IPS-18c (cell line): Measurements from ENCODE around the gene GLRX2.
"Not testable (repeated sequence)": the region's sequence is repeated elsewhere in the genome, so short reads cannot be mapped to it uniquely, and the experiment has no call there.

Source experiments
- H3K4me3 ChIP-seq: 2 replicates; pipeline ENCODE4 v1.7.0; 2013; ENCODE audit warnings: low read depth, mild to moderate bottlenecking, low read length, moderate library complexity; ENCODE audit not compliant: insufficient read depth
- H3K9me3 ChIP-seq: one replicate; pipeline ENCODE4 v1.6.1; 2013; ENCODE audit warnings: mild to moderate bottlenecking, low read length, moderate library complexity; ENCODE audit not compliant: control insufficient read depth, insufficient read depth

Gene GLRX2, protein sequence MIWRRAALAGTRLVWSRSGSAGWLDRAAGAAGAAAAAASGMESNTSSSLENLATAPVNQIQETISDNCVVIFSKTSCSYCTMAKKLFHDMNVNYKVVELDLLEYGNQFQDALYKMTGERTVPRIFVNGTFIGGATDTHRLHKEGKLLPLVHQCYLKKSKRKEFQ

DNA sequence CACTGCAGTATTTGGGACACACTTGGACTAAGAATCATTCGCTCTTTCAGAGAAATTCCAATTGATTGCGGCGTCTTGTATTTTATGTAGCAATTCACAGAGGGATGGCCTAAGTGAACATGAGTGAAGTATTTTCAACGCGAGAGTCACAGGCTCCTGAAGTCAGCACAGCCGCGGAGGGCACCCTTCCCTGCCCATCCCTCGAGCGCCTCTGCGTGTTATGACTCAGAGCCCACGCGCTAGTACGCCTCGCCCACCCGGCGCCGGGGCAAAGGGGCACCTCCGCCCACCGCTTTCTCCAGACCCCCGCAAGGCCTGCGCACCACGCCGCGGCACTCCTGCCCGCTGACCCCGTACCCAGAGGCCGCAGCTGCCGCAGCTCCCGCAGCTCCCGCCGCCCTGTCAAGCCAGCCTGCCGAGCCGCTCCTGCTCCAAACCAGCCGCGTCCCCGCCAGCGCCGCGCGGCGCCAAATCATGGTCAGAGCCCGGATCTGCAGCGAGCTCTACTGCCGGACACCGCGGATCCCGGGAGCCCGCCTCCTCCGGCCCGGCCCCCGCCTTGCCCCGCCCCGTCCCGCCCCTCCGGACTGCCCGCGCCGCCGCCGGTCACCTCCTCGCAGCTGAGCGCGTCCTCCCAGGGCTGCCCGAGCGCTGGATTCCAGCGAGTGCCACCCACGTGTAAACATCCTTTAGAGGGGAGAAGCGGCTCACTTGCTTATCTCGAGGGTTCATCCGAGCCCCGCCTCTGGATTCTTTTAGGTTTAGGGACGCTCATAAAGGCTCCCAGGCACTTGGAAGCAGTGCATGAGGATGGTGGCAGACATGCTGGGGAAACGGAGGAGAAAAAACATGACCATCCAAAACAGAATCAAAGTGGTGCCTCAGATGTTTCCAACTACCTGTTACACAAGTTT lies at the start of gene GLRX2:
Gene GLRX2 (minus strand): TSS at position 508 of the 914 bp plus-strand sequence. CDS start 32 bp downstream, at position 476.
- peak within 1 kb of the TSS; percentile 79 for H3K4me3 ChIP-seq
- no peaks in the 10 kb centered on the region for H3K9me3 ChIP-seq

DNA sequence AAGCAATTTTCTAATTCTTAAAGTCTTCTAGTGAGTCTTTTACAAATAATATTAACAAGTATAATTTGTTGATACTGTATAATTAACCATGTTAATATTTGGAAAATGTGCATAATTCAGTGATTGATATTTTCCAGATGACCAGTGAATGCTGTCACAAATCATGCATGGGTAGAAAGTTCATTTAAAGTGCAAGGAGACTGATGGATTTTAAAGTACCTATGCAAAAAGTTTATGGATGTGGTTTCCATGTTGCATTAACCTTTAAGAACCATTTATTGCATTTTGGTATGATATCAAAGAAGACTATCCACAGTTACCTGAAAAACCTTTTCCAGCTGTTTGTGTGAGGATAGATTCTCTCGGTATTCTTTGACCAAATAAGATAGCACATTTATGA lies 39.8 kb upstream of the GLRX2 start:
- no peaks in the 10 kb centered on the region for H3K9me3 ChIP-seq

DNA sequence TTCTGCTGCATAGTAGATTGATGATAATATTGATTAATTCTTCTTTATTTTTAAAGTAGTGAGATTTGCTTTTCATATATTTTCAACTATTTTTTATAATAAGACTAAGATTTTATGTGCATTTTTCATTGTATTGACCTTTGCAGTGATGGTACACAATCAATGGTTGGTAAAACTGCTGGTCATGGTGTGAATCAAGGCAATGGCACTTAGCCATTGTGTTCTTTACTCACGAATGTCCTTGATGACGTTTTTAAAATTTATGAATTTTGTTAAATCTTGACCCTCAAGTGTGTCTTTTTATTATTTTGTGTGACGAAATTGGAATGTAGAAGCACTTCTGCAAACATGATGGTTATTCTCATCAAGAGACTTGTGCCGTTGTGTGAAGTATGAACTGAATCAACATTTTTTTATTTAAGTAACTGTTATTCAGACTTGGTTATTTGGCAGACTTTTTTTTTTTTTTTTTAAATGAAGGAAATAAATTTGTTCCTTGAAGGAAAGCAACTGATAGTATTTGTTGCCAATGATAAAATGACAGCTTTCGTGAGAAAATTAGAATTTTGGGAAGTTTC lies 39.2 kb upstream of the GLRX2 start:
- Histone ChIP-seq H3K4me3 (no peak overlapping the region), H3K9me3 (no peaks in the 10 kb centered on the region)

More for the DNA sequence above, 39.8 kb upstream of the GLRX2 start:
- no peak overlapping the region for H3K4me3 ChIP-seq

DNA sequence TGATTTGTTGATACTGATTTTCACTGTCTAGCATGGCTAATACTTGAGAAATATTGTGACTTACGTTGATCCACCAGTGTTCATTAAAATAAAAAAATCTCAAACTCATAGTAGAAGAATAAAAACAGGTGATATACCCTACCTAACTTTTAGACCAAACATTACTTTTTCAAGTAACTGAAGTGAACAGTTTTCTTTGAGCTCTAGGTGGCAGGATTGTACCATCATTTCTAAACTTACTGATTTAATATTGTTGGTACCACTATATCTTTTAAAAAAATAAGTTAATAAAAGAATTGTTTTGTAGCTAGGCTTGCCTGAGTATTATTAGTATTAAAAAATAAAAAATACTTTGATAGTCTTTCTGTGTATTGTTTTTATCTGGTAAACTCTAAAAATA lies 38.1 kb upstream of the GLRX2 start:
- H3K9me3 ChIP-seq, result no peaks in the 10 kb centered on the region
- H3K4me3 ChIP-seq, result no peak overlapping the region

DNA sequence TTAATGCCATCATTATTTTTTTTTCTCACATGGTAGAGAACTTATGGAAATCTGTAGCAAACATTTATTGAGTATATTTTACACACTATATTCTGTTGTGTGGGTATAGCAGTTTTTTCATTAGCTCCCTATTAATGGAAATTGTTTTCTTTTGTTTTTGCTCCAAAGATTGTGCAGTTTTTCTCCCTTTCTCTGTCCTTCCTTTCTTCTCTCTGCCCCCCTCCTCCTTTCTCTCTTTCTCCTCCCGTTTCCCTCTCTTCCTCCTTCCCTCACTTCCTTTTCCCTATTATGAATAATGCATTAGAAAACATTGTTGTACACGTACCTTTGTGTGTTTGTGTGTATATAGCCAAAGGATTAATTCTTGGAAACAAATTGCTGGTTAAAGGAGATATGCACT lies 37.2 kb upstream of the GLRX2 start:
- no peaks in the 10 kb centered on the region for H3K9me3 ChIP-seq
- H3K4me3 ChIP-seq, result no peak overlapping the region

DNA sequence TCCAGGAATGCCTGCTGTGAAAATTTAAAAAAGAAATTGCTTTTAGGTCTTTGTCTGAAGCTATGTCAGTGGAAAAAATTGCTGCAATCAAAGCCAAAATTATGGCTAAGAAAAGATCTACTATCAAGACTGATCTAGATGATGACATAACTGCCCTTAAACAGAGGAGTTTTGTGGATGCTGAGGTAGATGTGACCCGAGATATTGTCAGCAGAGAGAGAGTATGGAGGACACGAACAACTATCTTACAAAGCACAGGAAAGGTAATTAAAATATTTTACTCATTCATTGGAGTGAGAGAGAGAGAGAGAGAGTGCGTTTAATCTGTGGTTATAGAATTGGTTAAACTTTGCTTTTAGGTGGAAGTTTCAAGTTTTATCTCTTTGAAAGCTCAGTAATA lies 36.6 kb upstream of the GLRX2 start:
- Histone ChIP-seq H3K4me3 (no peak overlapping the region), H3K9me3 (no peaks in the 10 kb centered on the region)

DNA sequence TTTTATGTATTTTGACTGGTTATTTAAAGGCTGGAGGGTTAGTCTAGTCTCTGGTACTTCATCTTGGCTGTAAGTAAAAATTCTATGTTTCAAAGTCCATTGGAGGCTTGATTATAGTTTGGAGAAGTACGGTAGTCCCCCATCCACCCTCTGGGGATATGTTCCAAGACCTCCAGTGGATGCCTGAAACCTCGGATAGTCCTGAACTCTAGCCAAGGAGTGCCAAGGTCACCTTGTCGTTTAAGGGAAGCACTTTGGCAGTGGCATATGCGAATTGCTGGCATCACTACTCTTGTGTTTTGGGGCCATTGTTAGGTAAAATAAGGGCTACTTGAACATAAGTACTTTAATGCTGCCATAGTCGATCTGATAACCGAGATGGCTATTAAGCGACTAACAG lies 35.0 kb upstream of the GLRX2 start:
- Histone ChIP-seq H3K9me3 (no peaks in the 10 kb centered on the region), H3K4me3 (no peak overlapping the region)

DNA sequence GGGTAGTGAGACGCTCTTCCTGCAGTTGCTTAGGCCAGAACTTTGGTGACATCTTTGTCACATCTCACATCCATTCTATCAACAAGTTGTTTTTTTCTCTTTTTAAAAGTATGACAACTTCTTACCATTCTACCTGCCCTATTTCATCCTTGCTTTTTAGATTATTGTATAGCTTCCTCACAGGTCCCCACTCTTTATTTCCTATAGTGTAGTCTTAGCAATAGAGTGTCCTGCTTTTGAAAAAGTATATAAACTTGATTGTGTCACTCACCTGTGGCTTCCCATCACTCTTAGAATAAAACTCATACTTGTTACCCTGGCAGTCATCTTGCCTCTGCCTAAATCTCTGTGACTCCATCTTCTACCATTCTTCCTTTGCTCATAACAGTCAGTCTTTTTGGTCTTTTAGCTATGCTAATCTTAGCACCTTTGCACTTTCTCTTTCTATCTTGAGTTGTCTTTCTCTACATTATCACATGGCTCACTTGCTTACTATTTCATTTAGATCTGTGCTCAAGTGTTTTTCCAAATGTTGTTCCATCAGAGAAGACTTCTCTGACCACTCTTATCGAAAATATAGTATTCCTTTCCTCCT lies 26.1 kb upstream of the GLRX2 start:
- Histone ChIP-seq H3K9me3 (no peaks in the 10 kb centered on the region), H3K4me3 (no peak overlapping the region)

DNA sequence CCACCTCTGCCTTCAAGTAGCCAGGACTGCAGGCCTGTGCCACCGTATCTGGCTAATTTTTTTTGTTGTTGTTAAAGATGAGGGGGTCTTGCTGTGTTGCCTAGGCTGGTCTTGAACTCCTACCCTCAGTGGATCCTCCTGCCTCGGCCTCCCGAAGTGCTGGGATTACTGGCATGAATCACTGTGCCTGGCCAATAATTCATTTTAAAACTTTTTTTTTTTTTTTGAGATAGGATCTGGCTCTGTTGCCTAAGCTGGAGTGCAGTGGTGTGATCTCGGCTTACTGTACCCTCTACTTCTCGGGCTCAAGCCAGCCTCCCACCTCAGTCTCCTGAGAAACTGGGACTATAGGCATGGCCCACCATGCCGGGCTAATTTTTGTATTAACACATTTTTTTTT lies 20.2 kb upstream of the GLRX2 start:
- Histone ChIP-seq H3K9me3 (no peaks in the 10 kb centered on the region), H3K4me3 (no peak overlapping the region)

DNA sequence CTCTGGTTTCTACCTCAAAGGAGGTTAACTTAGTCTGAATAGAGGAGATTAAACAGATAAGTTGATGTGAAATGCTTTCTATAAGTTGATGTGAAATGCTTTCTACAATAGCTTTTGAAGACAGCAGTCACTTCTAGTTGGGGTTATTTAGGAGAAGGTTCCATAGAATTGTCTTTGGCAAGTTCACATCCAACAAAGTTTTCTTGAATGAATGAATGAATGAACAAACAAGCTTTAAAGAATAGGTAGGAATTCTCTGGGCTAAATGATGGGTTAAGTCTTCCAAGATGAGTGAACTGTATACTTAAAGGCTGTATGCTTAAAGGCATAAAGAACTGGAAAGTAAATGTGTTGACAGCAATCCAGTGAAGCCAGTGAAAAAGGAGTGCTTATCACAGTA lies 18.5 kb upstream of the GLRX2 start:
- no peak overlapping the region for H3K4me3 ChIP-seq
- no peaks in the 10 kb centered on the region for H3K9me3 ChIP-seq

DNA sequence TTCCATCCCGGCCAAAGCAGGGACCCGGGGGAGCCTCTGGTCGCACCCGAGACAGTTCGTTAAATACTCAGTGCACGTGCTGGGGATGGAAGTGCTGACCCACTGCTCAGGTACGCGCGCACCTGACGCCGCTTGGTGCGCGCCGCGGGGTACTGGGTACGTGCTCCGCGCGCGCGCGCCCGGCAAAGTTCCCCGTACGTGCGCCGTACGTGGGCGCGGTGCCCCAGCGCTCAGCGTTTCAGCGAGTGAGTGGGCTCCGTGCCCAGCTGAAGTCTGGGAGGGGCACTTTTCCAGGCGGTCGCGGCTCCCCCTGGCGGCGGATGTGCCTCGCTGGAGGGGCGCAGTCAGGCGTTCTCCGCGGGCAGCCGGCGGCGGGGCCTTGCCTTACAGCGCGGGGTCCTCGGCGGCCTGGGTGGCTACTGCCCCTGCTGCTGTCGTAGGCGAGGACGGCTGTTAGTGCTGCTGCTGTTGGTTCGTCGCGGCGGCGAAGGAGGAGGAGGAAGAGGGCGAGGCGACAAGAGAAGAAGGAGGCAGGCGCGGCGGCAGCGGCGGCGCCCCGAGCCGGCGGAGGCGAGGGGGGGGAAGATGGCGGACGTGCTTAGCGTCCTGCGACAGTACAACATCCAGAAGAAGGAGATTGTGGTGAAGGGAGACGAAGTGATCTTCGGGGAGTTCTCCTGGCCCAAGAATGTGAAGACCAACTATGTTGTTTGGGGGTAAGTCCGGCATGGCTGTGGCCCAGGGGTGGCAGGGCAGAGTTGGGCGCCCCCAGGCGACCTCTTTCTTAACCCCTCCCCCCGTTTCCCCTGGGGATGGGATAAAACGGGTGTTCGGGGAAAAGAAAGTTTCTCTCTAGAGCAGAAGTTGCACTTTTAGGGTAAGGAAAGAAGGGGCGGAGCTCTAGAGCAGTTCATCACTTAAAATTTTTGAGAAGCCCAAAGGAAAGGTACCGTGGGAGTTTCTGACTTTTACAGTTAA lies 16.7 kb upstream of the GLRX2 start, which contains the start of gene CDC73:
Gene CDC73 (plus strand): TSS at position 416 of the 978 bp plus-strand sequence. CDS start 170 bp downstream, at position 586.
- Histone ChIP-seq H3K9me3 (no peaks in the 10 kb centered on the region), H3K4me3 (peak within 1 kb of the TSS; percentile 99)

DNA sequence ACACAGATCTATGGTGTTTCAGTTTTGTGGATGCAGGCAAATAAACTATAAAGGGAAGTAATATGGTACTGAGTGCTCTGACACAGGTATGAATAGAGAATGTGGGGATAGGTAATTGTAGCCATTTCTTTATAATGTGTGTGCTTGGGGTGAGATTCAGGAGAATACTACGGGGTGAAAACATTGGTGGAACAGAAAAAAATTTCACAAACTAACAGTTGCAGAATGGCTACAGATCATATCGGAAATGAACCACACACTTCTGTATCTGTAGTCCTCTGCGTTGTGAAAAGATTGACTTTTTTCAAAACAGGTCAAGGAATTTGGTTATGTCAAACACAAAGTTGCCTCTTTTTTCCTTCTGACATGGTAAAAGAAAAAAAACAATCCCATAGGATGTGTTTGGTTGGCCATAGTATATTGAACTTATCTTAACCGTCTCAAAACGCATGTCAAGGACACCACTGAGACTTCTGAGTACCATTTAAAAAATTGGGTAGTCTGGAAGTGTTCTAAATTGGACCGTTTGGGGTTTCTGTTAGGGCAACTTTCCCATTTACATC lies 15.5 kb upstream of the GLRX2 start:
- Histone ChIP-seq H3K9me3 (peaks cover 2% of the 10 kb centered on the region), H3K4me3 (no peak overlapping the region)

DNA sequence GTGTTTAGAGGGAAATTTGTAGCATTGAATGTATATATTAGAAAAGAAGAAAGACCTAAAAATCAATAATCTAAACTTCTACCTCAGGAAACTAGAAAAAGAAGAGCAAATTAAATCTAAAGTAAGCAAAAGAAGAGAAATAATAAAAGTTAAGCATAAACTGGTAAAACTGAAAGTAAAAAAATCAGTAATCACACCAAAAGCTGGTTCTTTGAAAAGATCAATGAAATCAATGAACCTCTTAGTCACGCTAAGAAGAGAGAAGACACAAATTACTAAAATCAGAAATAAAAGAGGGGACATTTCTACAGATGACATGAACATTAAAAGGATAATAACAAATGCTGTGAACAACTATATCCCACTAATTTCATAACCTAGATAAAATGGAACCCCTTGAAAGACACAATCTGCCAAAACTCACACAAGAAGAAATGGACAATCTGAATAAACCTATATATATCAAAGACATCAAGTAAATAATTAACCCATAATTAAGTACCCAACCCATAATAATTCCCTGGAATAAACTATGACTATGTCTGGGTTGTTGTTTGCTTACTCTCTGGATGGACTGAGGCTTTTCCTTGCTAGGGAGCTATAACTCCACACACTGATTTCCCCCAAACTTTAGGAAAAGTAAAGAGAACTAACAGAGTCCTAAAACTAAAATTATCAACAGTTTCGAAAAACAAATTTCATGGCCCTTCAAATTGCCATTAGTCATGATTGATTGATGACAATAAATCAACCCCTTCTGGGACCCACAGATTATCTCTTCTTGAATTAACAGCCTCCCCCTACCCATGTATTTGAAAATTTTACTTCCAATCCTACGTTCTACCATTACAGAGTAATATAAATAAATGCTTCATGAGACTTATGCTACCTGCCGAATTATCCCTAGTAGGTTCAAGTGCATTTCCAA lies 13.9 kb upstream of the GLRX2 start:
- no peak overlapping the region for H3K4me3 ChIP-seq
- peaks cover 2% of the 10 kb centered on the region for H3K9me3 ChIP-seq

DNA sequence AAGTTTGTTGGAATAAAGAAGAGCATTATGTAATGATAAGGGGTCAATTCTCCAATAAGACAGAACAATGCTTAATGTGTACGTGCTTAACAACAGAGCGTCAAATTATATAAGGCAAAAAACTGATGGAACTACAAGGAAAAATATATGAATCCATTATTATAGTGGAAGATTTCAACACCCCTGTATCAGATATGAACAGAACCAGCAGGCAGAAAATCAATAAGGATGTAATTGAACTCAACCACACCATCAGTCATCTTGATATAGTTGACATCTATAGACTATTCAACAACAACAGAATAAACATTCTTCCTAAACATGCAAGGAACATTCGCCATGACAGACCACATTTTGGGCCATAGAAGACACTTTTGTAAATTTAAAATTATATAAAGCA lies 13.0 kb upstream of the GLRX2 start:
- peaks cover 2% of the 10 kb centered on the region for H3K9me3 ChIP-seq

DNA sequence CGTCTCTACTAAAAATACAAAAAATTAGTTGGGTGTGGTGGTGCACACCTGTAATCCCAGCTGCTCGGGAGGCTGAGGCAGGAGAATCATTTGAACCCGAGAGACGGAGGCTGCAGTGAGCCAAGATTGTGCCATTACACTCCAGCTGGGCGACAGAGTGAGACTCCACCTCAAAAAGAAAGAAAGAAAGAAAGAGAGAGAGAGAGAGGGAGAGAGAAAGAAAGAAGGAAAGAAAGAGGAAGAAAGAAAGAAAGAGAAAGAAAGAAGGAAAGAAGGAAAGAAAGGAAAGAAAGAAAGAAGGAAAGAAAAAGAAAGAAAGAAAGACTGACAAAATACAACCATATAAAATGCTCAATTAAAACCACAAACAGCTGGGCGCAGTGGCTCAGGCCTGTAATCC lies 12.0 kb upstream of the GLRX2 start:
- not testable (repeated sequence) for H3K4me3 ChIP-seq, H3K9me3 ChIP-seq

More for the DNA sequence above, 13.0 kb upstream of the GLRX2 start:
- H3K4me3 ChIP-seq, result no peak overlapping the region
